HL-60 (cell line): ENCODE data around the gene EMD.
A peak's percentile ranks its signal among the peaks of the same experiment; 100 is the strongest.

Source experiments
- POLR2AphosphoS5 ChIP-seq: IDR thresholded peaks from 2 replicates; pipeline ENCODE4 v1.6.1; 2012; ENCODE audit warnings: low read depth
- SPI1 ChIP-seq: IDR thresholded peaks from 2 replicates; pipeline ENCODE4 v1.6.1; 2012; ENCODE audit warnings: low read depth, mild to moderate bottlenecking, borderline replicate concordance
- TF ChIP-seq, protein P1 (sequence below): IDR thresholded peaks from one replicate; pipeline ENCODE4 v1.5.1; 2011; ENCODE audit warnings: low read length, control low read depth, inconsistent platforms; ENCODE audit not compliant: insufficient read depth
- TF ChIP-seq, protein P2 (sequence below): IDR thresholded peaks from 2 replicates; pipeline ENCODE4 v1.6.1; 2012; ENCODE audit warnings: low read depth; ENCODE audit not compliant: insufficient replicate concordance

DNA sequence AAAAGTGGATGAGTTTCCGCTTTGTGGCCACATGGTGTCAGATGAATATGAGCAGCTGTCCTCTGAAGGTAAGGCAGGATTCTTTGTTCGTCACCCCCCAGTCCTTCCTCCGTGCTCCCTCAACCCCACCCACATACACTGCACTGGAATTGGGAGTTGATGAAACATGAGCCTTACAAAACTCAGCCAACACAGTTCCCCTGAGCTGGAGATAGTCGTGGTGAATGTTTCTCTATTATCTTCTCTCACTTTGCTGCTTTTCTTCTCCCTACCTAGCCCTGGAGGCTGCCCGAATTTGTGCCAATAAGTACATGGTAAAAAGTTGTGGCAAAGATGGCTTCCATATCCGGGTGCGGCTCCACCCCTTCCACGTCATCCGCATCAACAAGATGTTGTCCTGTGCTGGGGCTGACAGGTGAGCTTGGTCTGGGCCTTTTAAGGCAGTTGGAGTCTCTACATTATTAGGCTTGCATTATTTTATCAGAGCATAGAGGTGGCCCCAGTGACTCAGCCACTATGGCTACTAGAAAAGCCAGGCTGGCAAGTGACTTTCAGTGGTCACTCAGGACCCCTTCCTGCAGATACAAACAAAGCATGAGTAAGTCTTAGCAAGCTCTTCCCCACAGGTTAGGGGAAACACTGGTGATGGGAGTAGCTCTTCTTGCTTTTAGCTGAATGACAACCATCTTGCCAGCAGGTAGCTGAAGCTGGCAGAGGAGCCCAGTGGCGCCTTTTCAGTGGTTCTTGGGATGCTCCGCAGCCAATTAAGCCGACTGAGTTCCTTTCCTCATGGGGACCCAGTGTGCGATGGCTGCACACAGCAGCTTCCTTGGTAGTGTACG, 20.7 kb downstream of the EMD start:
- TF ChIP-seq, protein P1, sequence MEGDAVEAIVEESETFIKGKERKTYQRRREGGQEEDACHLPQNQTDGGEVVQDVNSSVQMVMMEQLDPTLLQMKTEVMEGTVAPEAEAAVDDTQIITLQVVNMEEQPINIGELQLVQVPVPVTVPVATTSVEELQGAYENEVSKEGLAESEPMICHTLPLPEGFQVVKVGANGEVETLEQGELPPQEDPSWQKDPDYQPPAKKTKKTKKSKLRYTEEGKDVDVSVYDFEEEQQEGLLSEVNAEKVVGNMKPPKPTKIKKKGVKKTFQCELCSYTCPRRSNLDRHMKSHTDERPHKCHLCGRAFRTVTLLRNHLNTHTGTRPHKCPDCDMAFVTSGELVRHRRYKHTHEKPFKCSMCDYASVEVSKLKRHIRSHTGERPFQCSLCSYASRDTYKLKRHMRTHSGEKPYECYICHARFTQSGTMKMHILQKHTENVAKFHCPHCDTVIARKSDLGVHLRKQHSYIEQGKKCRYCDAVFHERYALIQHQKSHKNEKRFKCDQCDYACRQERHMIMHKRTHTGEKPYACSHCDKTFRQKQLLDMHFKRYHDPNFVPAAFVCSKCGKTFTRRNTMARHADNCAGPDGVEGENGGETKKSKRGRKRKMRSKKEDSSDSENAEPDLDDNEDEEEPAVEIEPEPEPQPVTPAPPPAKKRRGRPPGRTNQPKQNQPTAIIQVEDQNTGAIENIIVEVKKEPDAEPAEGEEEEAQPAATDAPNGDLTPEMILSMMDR: no peak
- TF ChIP-seq, protein P2, sequence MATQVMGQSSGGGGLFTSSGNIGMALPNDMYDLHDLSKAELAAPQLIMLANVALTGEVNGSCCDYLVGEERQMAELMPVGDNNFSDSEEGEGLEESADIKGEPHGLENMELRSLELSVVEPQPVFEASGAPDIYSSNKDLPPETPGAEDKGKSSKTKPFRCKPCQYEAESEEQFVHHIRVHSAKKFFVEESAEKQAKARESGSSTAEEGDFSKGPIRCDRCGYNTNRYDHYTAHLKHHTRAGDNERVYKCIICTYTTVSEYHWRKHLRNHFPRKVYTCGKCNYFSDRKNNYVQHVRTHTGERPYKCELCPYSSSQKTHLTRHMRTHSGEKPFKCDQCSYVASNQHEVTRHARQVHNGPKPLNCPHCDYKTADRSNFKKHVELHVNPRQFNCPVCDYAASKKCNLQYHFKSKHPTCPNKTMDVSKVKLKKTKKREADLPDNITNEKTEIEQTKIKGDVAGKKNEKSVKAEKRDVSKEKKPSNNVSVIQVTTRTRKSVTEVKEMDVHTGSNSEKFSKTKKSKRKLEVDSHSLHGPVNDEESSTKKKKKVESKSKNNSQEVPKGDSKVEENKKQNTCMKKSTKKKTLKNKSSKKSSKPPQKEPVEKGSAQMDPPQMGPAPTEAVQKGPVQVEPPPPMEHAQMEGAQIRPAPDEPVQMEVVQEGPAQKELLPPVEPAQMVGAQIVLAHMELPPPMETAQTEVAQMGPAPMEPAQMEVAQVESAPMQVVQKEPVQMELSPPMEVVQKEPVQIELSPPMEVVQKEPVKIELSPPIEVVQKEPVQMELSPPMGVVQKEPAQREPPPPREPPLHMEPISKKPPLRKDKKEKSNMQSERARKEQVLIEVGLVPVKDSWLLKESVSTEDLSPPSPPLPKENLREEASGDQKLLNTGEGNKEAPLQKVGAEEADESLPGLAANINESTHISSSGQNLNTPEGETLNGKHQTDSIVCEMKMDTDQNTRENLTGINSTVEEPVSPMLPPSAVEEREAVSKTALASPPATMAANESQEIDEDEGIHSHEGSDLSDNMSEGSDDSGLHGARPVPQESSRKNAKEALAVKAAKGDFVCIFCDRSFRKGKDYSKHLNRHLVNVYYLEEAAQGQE: no peak
- TF ChIP-seq POLR2AphosphoS5: peak; percentile 43; the same call in 1 of the 2 replicates
- TF ChIP-seq SPI1: no peak
